GM20000 (cell line): Measurements from ENCODE around the gene HAUS3.

ENCODE experiments used
- DNase-seq: peaks from one replicate; pipeline ENCODE4 v3.0.0; 2012; ENCODE audit warnings: low spot score
- CTCF ChIP-seq: IDR thresholded peaks from 2 replicates; pipeline ENCODE4 v1.5.1; 2012; ENCODE audit warnings: mild to moderate bottlenecking, control low read depth; ENCODE audit errors: extremely low read depth, missing control alignments

HAUS3 gene

GRCh38 chr4:2251795-2252529 lies 10.0 kb upstream of the HAUS3 start:
- DNase-seq, result peak; percentile 10
- TF ChIP-seq CTCF, result no peak

GRCh38 chr4:2251073-2251794 lies 9.3 kb upstream of the HAUS3 start:
- DNase-seq, result peak; percentile 6
- TF ChIP-seq CTCF, result no peak

- peak; percentile 13 for DNase-seq
- no peak for TF ChIP-seq CTCF
Observed at GRCh38 chr4:2250357-2251072, 8.6 kb upstream of the HAUS3 start.

GRCh38 chr4:2249526-2250356 lies 7.8 kb upstream of the HAUS3 start:
- no peak for TF ChIP-seq CTCF
- DNase-seq, result peak; percentile 13

GRCh38 chr4:2248821-2249261 lies 6.9 kb upstream of the HAUS3 start:
- no peak for TF ChIP-seq CTCF
- DNase-seq, result peak; percentile 18

GRCh38 chr4:2248044-2248780 lies 6.3 kb upstream of the HAUS3 start:
- no peak for TF ChIP-seq CTCF
- peak; percentile 10 for DNase-seq
